CD4-positive, alpha-beta T cell treated with Interferon alpha-2 for 1 hour (primary cell): ENCODE data around the gene TADA3.

Experiments
- DNase-seq, 2 donors: peaks; one replicate each; pipeline ENCODE4 v3.0.0-alpha.2; 2020 to 2022

The TADA3 gene, protein sequence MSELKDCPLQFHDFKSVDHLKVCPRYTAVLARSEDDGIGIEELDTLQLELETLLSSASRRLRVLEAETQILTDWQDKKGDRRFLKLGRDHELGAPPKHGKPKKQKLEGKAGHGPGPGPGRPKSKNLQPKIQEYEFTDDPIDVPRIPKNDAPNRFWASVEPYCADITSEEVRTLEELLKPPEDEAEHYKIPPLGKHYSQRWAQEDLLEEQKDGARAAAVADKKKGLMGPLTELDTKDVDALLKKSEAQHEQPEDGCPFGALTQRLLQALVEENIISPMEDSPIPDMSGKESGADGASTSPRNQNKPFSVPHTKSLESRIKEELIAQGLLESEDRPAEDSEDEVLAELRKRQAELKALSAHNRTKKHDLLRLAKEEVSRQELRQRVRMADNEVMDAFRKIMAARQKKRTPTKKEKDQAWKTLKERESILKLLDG

DNA sequence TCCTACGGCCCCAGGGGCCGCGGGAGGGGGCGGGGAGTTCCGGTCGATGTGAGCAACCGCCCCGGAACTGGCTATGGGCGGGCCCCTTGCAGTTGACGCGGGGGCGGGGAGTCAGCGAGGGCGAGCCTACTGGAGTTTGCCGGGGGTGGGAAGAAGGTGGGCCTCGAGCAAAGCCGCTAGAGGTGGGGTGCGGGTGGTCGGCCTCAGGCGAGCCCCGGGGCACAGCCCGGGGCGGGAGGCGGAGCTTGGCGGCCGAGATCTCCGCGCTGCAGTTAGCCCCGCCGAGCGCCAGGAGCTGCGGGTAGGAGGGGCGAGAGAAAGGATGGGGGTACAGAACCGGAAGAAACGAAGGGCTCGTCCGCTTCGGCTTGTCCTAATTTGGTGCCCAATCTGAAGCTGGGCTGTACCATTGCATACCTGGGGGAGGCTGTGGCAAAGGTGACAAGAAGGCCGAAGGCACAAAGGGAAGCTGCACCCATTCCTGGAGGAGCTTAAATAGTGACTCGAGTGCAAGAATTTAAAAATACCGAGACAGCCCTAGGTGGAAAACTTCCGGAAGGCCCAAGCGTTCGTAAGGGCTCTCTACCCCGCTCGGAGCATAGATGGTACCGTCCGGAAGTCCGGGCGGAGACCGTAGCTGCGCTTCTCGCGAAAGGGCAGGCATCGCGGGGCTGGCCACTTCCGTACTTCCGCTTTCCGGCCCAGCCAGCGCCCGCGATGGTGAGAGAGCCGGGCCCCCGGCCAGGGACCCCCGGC, at the start of gene TADA3, which contains the start of gene ARPC4:
Gene TADA3, minus strand, starts transcription at position 69 of the 756 bp plus-strand sequence. CDS start 1,007 bp downstream, outside the sequence.
Gene ARPC4, plus strand, starts transcription at position 678 of the 756 bp plus-strand sequence. Its CDS starts 40 bp downstream, at position 718.
- DNase-seq, result peak; percentile 91 to 93

- DNase-seq, result no peak
Observed at GRCh38 chr3:9841015-9841414, 48.7 kb upstream of the TADA3 start.

- no peak for DNase-seq
Observed at GRCh38 chr3:9838856-9839255, 46.6 kb upstream of the TADA3 start.

- DNase-seq, result no peak
Observed at GRCh38 chr3:9837701-9838582, 45.7 kb upstream of the TADA3 start.

- DNase-seq, result no peak
Observed at GRCh38 chr3:9834520-9835380, 42.5 kb upstream of the TADA3 start.

DNA sequence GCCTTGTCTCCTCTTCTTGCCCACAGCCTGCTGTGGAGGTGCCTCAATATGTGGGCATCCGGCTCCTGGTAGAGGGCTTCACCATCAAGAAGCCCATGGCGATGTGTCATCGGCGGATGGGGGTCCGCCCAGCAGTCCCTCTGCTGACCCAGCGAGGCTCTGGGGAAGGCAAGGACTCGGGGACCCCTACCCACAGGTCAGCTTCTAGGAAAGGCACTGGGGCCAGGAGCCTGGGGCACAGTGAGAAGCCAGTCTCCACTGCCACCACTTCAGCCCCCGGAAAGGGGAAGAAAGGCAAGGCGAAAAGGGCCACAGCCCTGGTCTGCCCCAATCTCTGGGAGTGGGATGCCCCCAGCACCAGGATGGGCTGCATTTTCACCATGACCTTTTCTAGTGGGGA, 40.8 kb upstream of the TADA3 start:
- DNase-seq, result no peak

DNA sequence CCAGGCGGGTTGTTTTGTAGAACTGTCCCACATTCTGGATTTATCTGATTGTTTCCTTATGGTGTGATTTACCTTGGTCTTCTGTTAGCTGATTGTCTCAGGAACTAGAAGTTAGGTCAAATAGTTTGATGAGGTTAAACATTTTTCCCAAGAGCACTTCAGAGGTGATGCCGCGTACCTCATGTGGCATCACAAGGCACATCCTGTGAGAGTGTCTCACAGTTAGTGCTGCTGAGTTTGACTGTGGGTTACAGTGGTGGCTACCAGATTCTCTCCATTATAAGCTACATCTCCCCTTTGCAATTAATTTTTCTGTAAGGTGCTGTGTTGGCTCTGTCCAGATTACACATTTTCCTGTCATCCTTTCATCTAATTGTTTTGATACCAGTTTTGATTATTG, 39.0 kb upstream of the TADA3 start:
- no peak for DNase-seq

- no peak for DNase-seq
Observed at GRCh38 chr3:9828801-9829755, 36.8 kb upstream of the TADA3 start.

GRCh38 chr3:9826815-9827573, 34.7 kb upstream of the TADA3 start:
- DNase-seq, result peak in 1 of 2 donors; percentile 38

DNA sequence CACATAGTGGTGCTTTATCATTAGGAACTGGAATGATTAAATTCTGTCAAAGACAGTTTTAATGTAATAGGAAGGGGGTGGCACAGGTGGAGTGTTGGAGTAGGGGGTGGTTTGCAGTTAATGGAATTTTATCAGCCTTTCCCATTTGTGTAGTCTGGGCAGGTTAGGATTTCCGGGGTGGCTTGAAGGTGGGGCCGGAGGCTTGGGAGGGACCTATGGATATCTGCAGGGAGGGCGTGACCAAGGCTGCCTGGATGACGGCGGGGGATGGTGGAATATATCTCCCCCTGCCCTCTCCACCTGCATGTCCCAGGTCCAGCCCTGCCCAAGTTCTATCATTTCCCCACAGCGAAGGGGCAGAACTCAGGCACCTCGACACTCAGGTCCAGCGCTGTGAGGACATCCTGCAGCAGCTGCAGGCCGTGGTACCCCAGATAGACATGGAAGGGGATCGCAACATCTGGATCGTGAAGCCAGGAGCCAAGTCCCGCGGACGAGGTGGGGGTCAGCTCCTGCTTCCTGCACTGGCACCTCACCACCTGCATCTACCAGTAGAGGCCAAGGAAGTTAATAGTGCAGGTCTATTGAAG, 33.3 kb upstream of the TADA3 start:
- no peak for DNase-seq

- DNase-seq, result no peak
Observed at GRCh38 chr3:9820946-9821345, 28.7 kb upstream of the TADA3 start.

- DNase-seq, result no peak
Observed at GRCh38 chr3:9820543-9820942, 28.3 kb upstream of the TADA3 start.

DNA sequence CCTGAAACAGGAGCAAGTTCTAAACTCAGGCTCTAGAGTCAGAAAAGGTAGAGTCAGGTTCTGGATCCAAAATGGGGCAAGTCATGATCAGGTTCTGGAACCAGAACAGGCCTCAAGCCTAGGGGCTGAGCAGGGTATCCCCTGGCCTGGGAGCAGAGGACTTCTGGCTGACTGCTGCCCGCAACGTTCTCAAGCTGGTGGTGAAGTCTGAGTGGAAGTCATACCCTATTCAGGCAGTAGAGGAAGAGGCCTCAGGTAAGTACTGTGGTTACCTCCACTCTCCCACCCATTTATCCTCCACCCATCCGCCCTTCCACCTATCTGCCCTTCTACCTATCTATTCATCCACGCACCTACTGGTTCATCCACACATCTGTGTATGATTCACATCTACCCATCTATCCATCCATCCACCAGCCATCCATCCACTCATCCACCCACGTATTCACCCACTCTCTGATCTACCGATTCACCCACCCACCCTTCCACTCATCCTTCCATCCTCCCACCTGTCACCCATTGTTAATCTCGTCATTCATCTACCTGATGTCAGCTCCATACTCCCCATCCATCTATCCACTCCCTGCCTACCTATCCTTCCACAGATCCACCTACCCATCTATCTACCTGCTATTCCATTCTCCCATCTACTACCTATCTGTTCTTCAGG, 26.5 kb upstream of the TADA3 start:
- DNase-seq, result no peak

GRCh38 chr3:9817436-9817835, 25.2 kb upstream of the TADA3 start:
- no peak for DNase-seq

DNA sequence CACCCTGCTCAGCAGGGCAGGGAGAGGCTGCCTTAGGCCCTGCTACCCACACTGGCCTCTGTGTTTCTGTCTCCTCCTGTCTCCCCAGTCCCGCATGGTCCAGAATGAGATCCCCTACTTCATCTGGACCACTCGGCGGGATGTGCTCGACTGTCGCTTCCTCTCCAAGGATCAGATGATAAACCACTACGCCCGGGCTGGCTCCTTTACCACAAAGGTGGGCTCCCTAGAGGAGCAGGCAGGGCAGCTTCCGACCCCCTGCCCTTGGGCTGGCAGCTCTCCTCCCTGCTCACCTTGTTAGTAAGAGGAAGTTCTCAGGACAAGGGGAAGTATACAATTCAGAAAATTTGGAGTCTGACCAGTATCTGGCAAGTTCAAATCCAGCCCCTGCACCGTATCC, 23.7 kb upstream of the TADA3 start:
- DNase-seq, result no peak

DNA sequence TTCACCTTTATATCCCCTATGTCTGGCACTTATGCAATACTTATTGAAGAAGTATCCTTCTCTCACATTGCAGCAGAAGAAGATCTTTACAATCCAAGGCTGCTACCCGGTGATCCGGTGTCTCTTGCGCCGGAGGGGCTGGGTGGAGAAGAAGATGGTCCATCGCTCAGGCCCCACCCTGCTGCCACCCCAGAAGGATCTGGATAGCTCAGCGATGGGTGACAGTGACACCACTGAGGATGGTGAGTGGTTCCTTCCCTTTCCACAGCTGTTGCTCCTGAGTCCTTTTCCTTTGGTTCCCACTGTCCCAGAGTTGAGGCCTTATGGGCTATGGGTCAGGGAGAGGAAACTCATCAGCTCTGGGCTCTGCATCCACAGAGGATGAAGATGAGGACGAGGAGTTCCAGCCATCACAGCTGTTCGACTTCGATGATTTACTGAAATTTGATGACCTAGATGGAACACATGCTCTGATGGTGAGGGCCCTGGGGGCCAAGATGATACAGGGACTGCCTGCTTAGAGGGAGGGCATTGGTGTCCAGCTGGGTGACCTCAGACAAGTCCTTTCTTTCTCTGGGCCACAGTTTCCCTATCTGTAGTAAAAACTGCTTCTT, 20.7 kb upstream of the TADA3 start:
- DNase-seq, result no peak

DNA sequence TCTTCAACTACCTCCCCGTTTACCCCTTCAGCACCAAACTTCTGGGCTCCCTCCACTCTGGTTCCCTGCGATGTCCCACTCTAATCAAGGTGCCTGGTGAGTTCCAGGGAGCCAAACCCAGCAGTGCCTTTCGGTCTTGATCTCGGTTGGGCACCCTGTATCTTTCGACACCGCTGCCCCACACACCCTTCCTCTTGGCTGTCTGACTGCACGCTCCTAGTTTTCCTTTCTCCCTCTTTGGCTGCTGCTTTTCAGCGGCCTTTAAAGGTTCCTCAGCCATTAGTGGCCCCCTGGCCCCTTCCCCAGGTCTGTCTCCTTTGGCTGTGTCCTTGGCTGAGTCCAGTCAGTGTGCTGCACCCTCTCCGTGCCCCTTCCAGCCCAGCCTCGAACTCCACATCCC, 18.6 kb upstream of the TADA3 start:
- DNase-seq, result no peak

DNA sequence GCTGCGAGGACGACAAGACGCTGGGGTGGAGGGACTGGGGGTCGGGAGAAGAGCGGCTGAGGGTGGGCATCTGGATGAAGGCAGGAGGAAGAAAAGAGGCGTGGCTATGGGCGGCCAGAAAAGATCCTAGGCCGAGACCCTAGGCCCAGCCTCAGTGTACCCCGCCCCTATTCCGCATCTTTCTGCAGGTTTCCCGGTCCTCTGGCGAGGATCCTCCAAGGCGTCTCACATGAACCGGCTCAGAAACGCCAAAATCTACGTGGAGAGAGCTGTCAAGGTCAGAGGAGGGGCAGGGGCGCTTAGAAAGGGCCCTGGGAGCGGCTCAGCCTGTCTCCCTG, 18.1 kb upstream of the TADA3 start:
- no peak for DNase-seq
